WTC11 (cell line): Measurements from ENCODE around the gene ETV6.

ENCODE experiments used
- MLX ChIP-seq: sonication (generic); formaldehyde crosslinking; IDR thresholded peaks from 2 replicates; pipeline ENCODE4 v1.8.1; 2023; ENCODE audit warnings: mild to moderate bottlenecking, missing genetic modification reagents, moderate library complexity
- NFE2L1 ChIP-seq: sonication (generic); formaldehyde crosslinking; IDR thresholded peaks from 2 replicates; pipeline ENCODE4 v1.8.1; 2023; ENCODE audit warnings: missing genetic modification reagents
- PREB ChIP-seq: sonication (generic); formaldehyde crosslinking; IDR thresholded peaks from 2 replicates; pipeline ENCODE4 v1.8.1; 2022; ENCODE audit warnings: mild to moderate bottlenecking, missing genetic modification reagents, moderate library complexity, borderline replicate concordance
- TEAD4 ChIP-seq: sonication (generic); formaldehyde crosslinking; IDR thresholded peaks from 2 replicates; pipeline ENCODE4 v1.8.0; 2022; ENCODE audit warnings: mild to moderate bottlenecking, missing genetic modification reagents
- ZNF232 ChIP-seq: sonication (generic); formaldehyde crosslinking; IDR thresholded peaks from 2 replicates; pipeline ENCODE4 v1.8.0; 2022; ENCODE audit warnings: mild to moderate bottlenecking, missing genetic modification reagents
- ZNF512 ChIP-seq: sonication (generic); formaldehyde crosslinking; IDR thresholded peaks from 2 replicates; pipeline ENCODE4 v1.8.1; 2022; ENCODE audit warnings: missing genetic modification reagents, borderline replicate concordance

GRCh38 chr12:11771895-11772502, 122.5 kb downstream of the ETV6 start:
- TF ChIP-seq NFE2L1 (CRISPR knock-in tag), result no peak
- no peak for TF ChIP-seq MLX
- no peak for TF ChIP-seq ZNF512 (CRISPR knock-in tag)
- TF ChIP-seq TEAD4 (CRISPR knock-in tag), result no peak
- no peak for TF ChIP-seq ZNF232
- TF ChIP-seq PREB (CRISPR knock-in tag), result no peak
